ENCODE measurements around the gene LEPROT. TPM values are rescaled to one million over a fixed set of nuclear protein-coding genes. Genes with fewer than 3 reads are reported as not detected.

The LEPROT gene
- total and polyA plus RNA-seq, 8 donors, result 9.3 to 101 (median 28.7) TPM

- TF ChIP-seq EP300 (IDR thresholded peaks at IDR 0.05) (no peak), POLR2AphosphoS5 (IDR thresholded peaks at IDR 0.05) (no peak), CTCF (IDR thresholded peaks at IDR 0.05) (no peak), POLR2A (IDR thresholded peaks at IDR 0.05) (no peak)
- Histone ChIP-seq H3K36me3 (no peaks in the 10 kb centered on the region), H3K27me3 (no peaks in the 10 kb centered on the region), H3K4me1 (peaks cover 4 to 15% (median 6%) of the 10 kb centered on the region in 4 donors), H3K4me3 (no peak overlapping the region), H3K27ac (no peak overlapping the region), H3K9me3 (no peaks in the 10 kb centered on the region)
- WGBS, 5 donors, result 83 to 95% (median 89%) methylated on average over 1 of the region's 1 CpG
- no peak for DNase-seq
- intact Hi-C loops (cut with DNase I; ENCODE audit: low total_unique reads), result no loop called here
Observed at GRCh38 chr1:65442442-65442841, 22.0 kb downstream of the LEPROT start.

GRCh38 chr1:65443647-65444046 is 23.2 kb downstream of the LEPROT start:
- WGBS, 5 donors, result 84 to 94% (median 89%) methylated on average over 2 of the region's 2 CpGs
- Histone ChIP-seq H3K4me1 (peaks cover 4 to 15% (median 6%) of the 10 kb centered on the region in 4 donors), H3K4me3 (no peak overlapping the region), H3K27me3 (no peaks in the 10 kb centered on the region), H3K36me3 (no peaks in the 10 kb centered on the region), H3K9me3 (no peaks in the 10 kb centered on the region), H3K27ac (no peak overlapping the region)
- TF ChIP-seq POLR2A (IDR thresholded peaks at IDR 0.05) (no peak), POLR2AphosphoS5 (IDR thresholded peaks at IDR 0.05) (no peak), CTCF (IDR thresholded peaks at IDR 0.05) (no peak), EP300 (IDR thresholded peaks at IDR 0.05) (no peak)
- DNase-seq, result no peak
- intact Hi-C loops (cut with DNase I; ENCODE audit: low total_unique reads), result no loop called here

- no peaks in the 10 kb centered on the region for H3K9me3 ChIP-seq
- no peaks in the 10 kb centered on the region for H3K36me3 ChIP-seq
- H3K4me1 ChIP-seq, result peaks cover 4 to 15% (median 6%) of the 10 kb centered on the region in 4 donors
- no peaks in the 10 kb centered on the region for H3K27me3 ChIP-seq
- H3K4me3 ChIP-seq, result no peak overlapping the region
- intact Hi-C loops (cut with DNase I; ENCODE audit: low total_unique reads), result no loop called here
- TF ChIP-seq POLR2AphosphoS5 (IDR thresholded peaks at IDR 0.05) (no peak), EP300 (IDR thresholded peaks at IDR 0.05) (no peak), CTCF (IDR thresholded peaks at IDR 0.05) (no peak), POLR2A (IDR thresholded peaks at IDR 0.05) (no peak)
- H3K27ac ChIP-seq, result no peak overlapping the region
- DNase-seq, result no peak
- 80 to 92% (median 84%) methylated on average over 4 to 5 of the region's 5 CpGs for WGBS, 5 donors
Observed at GRCh38 chr1:65444128-65444640, 23.7 kb downstream of the LEPROT start.

GRCh38 chr1:65445837-65446236 is 25.4 kb downstream of the LEPROT start:
- no peak overlapping the region for H3K27ac ChIP-seq
- TF ChIP-seq POLR2AphosphoS5 (IDR thresholded peaks at IDR 0.05) (no peak), EP300 (IDR thresholded peaks at IDR 0.05) (no peak), POLR2A (IDR thresholded peaks at IDR 0.05) (no peak), CTCF (IDR thresholded peaks at IDR 0.05) (no peak)
- intact Hi-C loops (cut with DNase I; ENCODE audit: low total_unique reads), result no loop called here
- H3K27me3 ChIP-seq, result no peaks in the 10 kb centered on the region
- H3K4me3 ChIP-seq, result no peak overlapping the region
- peaks cover 4 to 9% (median 6%) of the 10 kb centered on the region in 4 donors for H3K4me1 ChIP-seq
- no peaks in the 10 kb centered on the region for H3K36me3 ChIP-seq
- no peaks in the 10 kb centered on the region for H3K9me3 ChIP-seq
- WGBS, 5 donors, result 91 to 100% (median 94%) methylated on average over 1 of the region's 1 CpG
- DNase-seq, result no peak

Data from stomach (tissue), 9 donors.